Epidermal melanocyte (primary cell): ENCODE data around the gene PEAK1.

ENCODE experiments used
- DNase-seq: peaks from one replicate; pipeline ENCODE4 v3.0.0; 2011; ENCODE audit warnings: low spot score; ENCODE audit not compliant: insufficient read length

The PEAK1 gene

DNA sequence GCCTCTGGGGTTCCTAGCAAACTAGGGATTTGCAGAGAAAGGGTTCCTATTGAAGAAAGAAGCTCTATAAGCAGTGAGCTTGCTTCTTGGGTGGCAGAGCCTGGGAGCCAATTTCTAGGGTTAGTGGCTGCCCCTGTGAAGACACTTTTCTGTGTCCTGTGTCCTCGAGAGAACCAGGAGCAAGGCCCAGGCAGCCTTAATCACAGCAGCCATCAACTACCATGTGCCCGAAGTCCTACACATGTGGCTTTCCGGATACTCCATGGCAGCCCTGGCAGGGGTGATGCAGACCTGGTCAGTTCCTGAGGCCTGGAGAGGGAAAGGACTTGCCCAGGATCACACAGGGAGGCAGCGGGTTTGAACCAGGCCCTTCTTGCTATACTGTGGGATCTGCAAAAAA is 321.3 kb downstream of the PEAK1 start:
- DNase-seq = no peak

DNA sequence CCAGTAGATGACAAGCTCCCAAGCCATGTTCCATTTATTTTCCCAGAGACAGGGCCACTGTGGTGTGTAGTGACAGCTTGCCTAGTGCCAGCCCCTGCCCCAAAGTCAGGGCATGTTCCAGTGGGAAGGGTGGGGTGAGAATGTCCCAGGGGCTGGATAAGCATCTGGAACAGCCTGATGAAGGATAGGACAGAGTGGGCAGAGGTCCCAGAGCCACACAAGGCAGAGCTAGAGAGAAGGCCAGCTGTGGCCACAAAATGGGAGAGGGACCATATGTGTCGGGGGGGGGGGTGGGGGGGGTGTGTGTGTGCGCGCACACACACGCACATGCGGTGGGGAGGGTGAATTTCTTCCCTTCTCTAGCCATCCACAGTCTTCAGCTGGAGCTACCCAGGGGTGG is 322.0 kb downstream of the PEAK1 start:
- DNase-seq = no peak

DNA sequence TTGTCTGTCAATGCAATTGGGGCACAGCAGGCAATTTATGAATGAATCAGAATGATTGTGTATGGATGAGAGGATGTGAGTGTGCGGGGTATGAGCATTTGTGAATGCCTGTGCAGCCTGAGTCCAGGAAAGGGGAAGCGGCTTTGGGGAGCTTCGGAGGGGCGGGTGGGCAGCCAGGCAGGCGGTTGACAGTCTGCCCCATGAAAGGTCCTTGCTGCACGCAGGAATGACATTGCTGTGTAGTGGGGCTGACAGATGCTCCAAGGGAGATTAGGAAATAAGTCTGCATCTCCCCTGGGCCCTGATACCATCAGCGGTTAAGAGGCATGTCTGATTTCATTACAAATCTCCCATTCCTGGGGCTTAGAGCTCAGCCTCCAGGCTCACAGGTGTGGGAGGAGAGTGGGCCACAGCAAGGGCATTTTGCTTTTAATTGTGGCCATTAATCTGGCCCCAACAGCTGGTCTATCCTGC is 322.6 kb downstream of the PEAK1 start:
- DNase-seq = no peak

DNA sequence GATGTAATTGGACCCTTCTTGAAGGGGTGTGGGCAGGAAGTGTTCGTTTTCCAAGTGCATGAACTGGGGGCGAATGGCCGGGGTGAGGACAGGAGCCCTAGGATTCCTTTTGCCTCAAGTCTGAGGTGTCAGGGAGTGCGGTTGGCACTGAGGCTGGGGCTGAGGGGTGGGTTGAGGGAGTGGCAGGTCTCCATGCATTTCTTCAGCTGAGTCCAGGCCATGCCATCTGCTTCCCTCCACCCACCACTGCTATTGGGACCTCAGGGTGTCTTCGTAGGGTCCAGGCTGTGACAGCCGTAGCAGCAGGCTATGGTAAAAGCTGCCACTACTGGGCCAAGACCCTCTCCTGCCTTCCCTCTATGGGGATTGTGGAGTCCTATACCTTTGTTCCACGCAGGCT is 323.4 kb downstream of the PEAK1 start:
- DNase-seq = no peak

DNA sequence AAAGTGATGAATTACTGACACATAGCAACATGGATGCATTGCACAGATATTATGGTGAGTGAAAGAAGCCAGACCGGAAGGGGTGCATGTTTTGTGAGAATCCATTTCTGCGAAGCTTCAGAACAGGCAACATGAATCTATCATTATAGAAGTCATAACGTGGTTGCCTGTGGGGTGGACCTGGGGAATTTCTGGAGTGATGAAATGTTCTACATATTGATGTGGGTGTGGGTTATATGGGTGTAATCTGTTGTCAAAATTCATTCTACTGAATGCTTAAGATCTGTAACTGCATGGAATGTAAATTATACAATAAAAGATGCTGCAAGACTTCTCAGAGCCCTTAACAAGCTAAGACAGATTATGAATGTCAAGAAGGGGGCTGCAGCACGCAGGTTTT is 323.8 kb downstream of the PEAK1 start:
- DNase-seq = no peak

DNA sequence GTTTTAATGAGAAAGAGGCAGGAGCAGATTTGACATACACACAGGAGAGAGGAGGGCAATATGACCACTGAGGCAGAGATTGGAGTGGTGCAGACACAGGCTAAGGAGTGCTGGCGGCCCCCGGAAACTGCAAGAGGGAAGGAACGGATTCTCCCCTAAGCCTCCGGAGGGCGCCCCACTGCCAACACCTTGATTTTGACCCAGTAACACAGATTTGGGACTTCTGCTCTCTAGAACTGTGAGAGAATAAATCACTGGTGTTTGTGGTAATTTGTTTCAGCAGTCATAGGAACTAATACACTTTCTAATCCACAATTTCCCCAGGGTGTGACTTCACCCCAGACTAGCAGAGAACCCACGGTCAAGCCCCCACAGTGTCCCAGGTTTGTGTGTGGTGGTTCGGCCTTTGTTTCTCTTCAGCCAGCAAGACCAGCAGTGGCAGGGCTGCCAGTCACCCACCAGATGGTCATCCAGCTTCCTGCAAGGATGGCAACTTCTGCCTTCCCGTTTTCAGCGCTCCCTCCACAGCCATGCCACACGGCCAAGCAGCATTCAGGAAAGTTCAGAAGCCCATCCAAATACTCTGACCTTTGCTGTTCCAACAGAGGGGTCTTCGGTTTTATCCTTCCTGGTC is 325.4 kb downstream of the PEAK1 start:
- no peak for DNase-seq

DNA sequence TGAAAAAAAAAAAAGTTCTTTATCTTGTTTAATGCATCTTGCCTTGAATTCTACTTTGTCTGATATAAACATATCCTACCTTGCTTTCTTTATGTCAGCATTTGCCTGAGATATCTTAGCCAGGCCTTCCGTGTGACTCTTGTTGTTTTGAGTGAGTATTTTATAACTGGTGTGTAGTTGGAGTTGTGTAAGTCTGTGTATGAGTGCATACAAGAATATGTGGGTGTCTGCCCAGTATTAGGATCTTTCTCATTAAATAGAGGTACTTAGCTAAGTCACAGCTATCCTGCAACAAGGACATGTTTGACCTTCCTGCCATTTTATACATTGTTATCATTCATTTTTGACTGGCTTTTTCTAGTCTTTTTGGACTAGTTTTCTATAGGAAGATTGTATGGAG is 326.5 kb downstream of the PEAK1 start:
- no peak for DNase-seq

GRCh38 chr15:77091097-77091496 is 328.8 kb downstream of the PEAK1 start:
- DNase-seq = no peak

DNA sequence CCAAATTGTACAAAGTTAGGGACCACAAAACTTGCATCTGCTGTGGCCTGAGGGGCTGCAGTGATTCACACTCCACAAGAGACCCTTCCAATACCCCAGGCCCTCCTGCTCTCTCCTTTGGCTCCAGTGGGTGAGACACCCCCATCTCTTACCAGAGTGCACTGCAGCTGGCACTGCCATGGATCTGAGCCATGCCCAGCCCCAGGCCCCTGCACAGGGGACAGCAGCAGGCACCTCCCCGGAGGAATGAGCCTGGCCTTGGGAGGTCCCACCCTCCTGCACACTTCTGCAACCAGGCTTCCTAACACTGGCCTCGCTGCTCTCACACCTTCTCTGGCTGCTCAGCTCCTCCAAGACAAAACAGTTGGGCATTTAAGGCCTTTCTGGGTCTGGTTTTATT is 332.7 kb downstream of the PEAK1 start:
- no peak for DNase-seq

GRCh38 chr15:77085297-77085696 is 334.6 kb downstream of the PEAK1 start:
- DNase-seq = no peak

DNA sequence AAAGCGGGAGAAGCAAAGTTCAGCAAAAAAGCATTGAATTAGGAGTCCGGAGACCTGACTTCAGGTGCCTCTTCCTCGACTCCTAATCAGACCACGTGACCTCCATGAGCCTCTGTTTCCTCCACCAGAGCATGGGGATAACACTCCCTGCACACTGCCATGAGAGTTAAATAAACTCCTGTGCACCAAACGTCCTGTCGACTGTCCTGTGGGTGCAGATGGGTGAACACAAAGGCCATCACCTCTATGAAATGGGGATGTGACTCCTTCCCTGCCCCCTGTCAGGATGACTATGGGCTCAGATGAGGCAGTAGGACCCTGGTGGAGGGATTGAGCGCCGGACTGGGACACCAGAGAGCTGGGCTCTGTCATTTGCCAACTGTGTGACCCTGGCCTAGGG is 335.5 kb downstream of the PEAK1 start:
- no peak for DNase-seq

DNA sequence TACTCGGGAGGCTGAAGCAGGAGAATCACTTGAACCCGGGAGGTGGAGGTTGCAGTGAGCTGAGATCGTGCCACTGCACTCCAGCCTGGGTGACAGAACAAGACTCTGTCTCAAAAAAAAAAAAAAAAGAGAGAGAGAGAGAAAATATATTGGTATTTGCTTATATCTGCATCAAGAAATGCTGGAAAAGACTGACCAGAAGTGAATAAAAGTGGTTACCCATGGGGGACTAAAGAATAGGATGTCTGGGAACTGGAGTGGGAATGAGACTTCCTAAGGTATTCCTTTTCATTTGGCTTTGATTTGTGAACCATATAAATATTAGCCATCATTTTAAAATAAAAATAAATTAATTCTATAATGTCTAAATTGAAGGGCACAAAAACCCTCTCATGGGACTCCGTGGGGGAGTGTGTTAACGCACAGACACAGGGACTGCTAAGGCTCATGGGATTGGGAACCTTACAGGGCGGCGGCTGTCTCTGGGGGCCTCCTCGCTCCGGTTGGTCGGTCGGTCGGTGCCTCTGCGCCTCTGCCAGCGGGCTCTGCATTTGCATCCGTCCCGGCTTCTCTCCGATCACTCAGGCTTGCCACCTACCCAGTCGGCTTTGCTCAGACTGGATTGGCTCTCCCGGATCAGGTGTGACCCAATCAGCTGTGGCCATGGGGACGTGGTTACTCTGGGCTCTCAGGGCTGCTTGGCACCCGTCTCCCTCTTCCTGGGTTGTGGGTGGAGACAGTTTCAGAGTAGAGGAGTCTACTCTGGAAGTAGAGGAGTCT is 336.3 kb downstream of the PEAK1 start:
- no peak for DNase-seq

- DNase-seq = no peak
Observed at GRCh38 chr15:77081971-77082370, 337.9 kb downstream of the PEAK1 start.

DNA sequence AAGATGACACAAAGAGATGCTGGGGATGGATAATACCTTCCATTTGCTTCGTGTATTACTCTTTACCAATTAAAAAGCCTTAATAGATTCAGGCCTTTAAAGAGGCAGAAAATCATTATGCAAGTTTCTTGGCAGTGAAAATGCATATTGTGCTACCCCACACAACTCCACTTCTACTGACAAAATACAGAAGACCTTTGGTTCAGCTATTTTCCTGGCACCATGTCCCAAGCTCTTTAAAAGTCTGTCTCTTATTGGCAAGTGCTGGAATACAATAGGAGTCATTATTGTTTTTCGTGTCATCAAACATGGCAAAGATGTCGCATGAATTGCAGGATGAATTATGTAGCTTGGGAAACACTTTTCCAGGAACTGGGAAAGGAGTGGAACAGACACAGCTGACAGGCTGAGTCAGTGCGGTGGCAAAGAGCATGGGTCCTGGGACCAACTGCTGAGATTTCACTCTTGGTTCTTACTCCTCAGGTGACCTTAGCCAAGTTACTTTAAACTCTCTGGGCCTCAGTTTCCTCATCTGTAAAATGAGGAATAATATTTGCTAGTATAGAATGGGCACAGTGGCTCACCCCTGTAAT is 343.5 kb downstream of the PEAK1 start:
- DNase-seq = no peak

DNA sequence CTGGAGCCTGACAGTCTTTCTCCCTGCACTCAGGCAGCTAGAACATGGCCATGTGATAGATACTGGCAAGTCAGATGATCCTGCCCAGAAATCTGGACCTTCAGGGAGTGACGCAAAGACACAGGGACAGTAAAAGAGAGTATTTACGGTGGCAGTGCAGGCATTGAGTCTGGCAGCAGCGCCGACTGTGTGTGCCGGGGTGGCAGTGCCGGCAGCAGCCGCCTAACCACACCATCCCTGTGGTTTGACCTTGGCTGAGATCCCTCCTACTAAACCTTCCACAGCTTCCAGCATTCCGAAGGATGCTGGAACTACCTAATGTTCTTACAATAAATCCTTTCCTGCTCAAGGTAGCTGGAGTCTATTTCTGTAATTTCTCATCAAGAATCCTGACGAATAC is 344.4 kb downstream of the PEAK1 start:
- no peak for DNase-seq

DNA sequence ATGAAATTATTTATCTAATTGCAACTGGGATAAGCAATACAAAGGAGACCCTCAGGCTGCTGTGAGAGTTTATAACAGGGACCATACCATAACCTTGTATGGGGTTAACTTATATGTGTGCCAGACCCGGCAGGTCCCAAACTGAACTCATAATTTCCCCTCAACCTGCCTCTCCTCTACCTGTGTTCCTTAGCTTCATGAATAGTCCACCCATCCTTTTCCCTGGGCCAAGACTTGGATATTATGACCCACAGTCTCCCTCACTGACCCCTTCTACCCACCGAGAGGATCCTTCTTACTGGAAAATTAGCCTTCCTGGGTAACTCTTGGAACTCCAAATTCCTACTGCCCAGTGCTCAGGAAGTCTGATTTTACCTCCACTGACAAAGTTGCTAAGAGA is 345.6 kb downstream of the PEAK1 start:
- DNase-seq = no peak

DNA sequence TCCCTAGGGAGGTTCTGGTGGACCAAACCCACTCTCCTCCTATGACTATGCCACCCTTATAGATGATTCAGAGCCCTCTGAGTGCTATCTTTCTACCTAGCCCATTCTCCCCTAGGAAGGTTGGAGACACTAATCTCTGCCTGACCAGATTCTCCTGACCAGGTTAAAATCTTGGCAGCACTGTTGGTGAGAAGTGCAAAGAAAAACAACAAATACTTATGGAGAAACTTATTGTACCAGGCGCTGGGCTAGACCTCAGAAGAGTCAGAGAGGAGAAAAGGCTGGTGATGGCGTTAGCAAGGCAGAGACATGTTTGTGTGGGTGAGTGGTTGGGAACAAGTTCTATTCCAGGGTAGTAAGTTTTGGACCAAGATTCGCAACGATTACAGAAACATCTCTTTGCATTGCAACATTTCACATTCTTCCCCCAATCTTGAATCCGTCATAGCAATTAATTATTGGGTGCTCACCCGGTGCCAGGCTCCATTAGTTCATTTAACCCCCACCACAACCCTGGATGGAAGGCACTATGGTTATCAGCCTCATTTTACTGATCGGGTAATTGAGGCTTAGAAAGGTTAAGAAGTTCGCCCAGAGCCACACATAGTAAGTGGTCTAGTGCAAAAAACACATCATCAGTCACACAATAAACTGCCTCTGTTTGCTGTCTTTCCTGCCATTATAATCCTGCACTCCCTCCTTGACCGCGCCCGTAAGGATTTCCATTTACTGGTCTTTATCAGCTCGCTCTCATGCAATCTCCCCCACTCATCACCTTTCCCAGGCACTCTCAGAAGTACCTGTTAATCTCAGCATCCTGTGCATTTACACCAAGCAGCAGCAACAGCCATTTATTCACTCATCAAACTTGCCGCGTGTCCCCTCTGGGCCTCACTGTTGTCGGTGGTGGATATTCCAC is 348.3 kb downstream of the PEAK1 start:
- DNase-seq = no peak

GRCh38 chr15:77070495-77071304 is 349.2 kb downstream of the PEAK1 start, which contains the start of gene TSPAN3:
TSS of gene TSPAN3 (minus strand) at chr15:77071109. CDS start at chr15:77070954, 155 bp downstream.
- peak; percentile 81 for DNase-seq

DNA sequence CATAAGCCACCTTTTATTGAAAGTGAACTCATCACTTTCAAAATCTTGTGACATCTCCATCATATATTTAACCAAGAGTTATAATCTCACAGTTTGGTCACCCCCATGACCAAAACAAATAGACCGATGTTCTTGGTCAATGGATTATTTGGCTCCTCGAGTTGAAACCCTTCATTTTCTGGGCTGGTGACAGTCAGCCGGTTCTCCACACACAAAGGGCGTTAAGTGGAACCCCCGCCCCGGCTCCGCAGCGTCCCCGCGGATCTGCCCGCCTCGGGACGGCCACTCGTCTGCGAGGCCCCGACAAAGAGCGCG is 349.8 kb downstream of the PEAK1 start:
- DNase-seq = no peak

DNA sequence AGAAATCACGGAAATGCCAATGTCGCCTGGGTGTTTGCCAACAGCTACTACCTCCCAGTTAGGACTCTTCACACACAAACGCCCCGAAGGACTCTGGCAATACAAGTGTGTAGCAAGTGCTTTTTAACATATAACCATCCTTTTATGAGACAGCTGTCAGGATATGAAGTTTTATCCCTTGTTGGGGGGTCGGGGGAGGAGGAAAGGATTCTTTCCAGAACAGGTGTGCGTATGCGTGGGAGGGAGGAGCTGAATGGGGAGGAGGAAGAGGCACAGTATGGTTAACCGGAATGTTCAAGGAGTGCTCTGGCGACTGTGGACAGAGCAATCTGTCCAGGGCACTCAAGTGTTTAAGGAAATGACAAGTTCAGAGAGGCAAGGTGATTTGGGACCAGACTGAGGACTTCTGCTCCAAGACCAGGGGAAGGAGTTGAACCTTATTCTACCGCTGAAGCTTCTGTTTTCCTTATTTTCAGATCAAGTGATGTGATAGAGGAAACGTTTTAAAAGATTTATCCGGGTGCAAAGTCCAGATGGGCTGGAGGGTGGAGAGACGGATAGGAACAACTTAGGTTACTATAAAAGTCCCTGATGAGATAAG is 350.3 kb downstream of the PEAK1 start:
- DNase-seq = no peak
